ENCODE data around the gene SGSM2. TPM values are rescaled to one million over a fixed set of nuclear protein-coding genes. Genes with fewer than 3 reads are reported as not detected.

Gene SGSM2
- total RNA-seq, 6 experiments from 2014 or later, result 22.4 to 28.2 (median 26.1) TPM

DNA sequence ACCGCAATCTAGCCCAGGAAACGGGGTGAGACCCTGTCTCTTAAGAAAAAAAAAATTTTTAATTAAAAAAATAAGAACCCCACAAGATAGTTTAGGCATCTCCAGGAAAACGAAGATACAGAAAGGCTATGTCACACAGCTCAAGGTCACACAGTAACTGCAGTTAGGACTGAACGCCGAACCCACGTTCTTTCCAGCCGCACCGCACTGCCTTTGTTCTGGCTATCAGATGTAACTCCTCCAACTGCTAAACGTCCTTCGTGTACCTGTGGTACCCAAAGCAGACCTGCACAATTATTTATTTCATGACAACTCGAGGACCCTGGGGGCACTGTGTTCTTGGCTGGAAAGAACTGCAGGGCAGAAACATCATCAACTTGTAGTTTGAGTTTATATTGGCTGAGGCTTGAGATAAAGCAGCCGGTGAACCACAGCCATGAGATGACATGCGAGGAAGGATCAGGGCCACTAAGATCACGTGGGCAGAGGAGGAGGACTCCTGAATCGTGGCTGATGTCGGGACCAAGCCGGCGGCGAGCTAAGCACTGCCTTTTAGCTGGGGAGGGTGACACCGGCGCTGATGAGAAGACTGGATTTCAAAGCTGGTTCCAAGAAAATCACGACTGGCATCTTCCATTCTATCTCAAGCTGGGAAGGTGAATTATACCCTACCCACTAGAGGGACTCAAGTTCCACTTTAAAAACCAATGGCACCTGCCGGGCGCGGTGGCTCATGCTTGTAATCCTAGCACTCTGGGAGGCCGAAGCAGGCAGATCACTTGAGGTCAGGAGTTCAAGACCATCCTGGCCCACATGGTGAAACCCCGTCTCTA is 84.2 kb downstream of the SGSM2 start:
- no peak overlapping the region for H3K4me3 Mint-ChIP-seq
- no peak for DNase-seq
- H3K9me3 Mint-ChIP-seq, result no peaks in the 10 kb centered on the region
- H3K36me3 Mint-ChIP-seq (ENCODE audit: low read depth), result 0 out of 2 replicates have a peak, but pooled peaks cover 7% of the 10 kb centered on the region
- TF ChIP-seq CTCF (IDR thresholded peaks at IDR 0.05), result peak; percentile 44; the same call in 1 of the 2 replicates
- peaks cover 6% of the 10 kb centered on the region for H3K4me1 Mint-ChIP-seq (ENCODE audit: low read depth)
- no peaks in the 10 kb centered on the region; the same call in 1 of the 2 replicates for H3K27me3 Mint-ChIP-seq (ENCODE audit: insufficient read depth)
- H3K27ac Mint-ChIP-seq, result no peak overlapping the region

DNA sequence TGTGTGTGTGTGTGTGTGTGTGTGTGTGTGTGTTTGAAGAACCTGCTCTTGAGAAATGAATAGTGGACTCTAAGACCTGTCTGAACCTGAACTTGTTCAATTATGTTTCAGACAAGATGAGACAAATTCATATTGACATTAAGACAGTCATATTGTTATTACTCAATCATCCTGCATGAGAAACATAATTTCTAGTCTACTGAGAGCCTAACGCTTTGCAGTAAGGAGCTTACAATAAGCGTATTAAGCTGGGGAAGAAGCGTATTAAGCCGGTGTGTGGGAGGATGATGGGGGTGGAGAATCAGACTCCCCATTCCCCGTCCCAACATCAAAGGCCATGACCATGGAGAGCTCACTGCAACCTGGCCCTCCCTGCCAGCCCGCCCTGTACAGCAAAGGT is 86.0 kb downstream of the SGSM2 start:
- Mint-ChIP-seq H3K9me3 (no peaks in the 10 kb centered on the region), H3K27me3 (ENCODE audit: insufficient read depth) (no peaks in the 10 kb centered on the region; the same call in 1 of the 2 replicates), H3K27ac (no peak overlapping the region), H3K36me3 (ENCODE audit: low read depth) (0 out of 2 replicates have a peak, but pooled peaks cover 7% of the 10 kb centered on the region), H3K4me3 (no peak overlapping the region), H3K4me1 (ENCODE audit: low read depth) (peaks cover 5% of the 10 kb centered on the region; the same call in 1 of the 2 replicates)
- TF ChIP-seq CTCF (IDR thresholded peaks at IDR 0.05), result no peak
- no peak for DNase-seq

GRCh38 chr17:2427215-2427614 is 89.9 kb downstream of the SGSM2 start:
- no peak for DNase-seq

GRCh38 chr17:2427910-2428309 is 90.6 kb downstream of the SGSM2 start:
- TF ChIP-seq CTCF (IDR thresholded peaks at IDR 0.05), result no peak

More at GRCh38 chr17:2427215-2427614, 89.9 kb downstream of the SGSM2 start:
- TF ChIP-seq CTCF (IDR thresholded peaks at IDR 0.05), result no peak
- Mint-ChIP-seq H3K4me1 (ENCODE audit: low read depth) (no peaks in the 10 kb centered on the region), H3K9me3 (no peaks in the 10 kb centered on the region), H3K27me3 (ENCODE audit: insufficient read depth) (no peaks in the 10 kb centered on the region; the same call in 1 of the 2 replicates), H3K36me3 (ENCODE audit: low read depth) (no peaks in the 10 kb centered on the region), H3K4me3 (no peak overlapping the region), H3K27ac (no peak overlapping the region)

More at GRCh38 chr17:2427910-2428309, 90.6 kb downstream of the SGSM2 start:
- H3K4me3 Mint-ChIP-seq, result no peak overlapping the region
- no peak for DNase-seq
- H3K36me3 Mint-ChIP-seq (ENCODE audit: low read depth), result peaks cover 5% of the 10 kb centered on the region; the same call in 1 of the 2 replicates
- no peaks in the 10 kb centered on the region; the same call in 1 of the 2 replicates for H3K27me3 Mint-ChIP-seq (ENCODE audit: insufficient read depth)
- no peak overlapping the region for H3K27ac Mint-ChIP-seq
- no peaks in the 10 kb centered on the region for H3K4me1 Mint-ChIP-seq (ENCODE audit: low read depth)
- no peaks in the 10 kb centered on the region for H3K9me3 Mint-ChIP-seq

Other genes with a start within 250 kb of the SGSM2 start
- 10 to 100 TPM; 29.5 to 37.4 (median 31.8) TPM for gene SMG6, start 33.7 kb upstream of the SGSM2 start, total RNA-seq (2021; fragmentation: NEBNext Ultra II Directional; extraction: Animal tissue kit (Norgen Biotek cat#: 25700))
- 10 to 100 TPM; 18.5 to 29.7 (median 21.8) TPM for gene SRR, start 33.6 kb upstream of the SGSM2 start, total RNA-seq (2021; fragmentation: NEBNext Ultra II Directional; extraction: Animal tissue kit (Norgen Biotek cat#: 25700))
- 10 to 100 TPM; 35.9 to 43.2 (median 37.6) TPM for gene TSR1, start 1.0 kb upstream of the SGSM2 start, total RNA-seq (2021; fragmentation: NEBNext Ultra II Directional; extraction: Animal tissue kit (Norgen Biotek cat#: 25700))
- 10 to 100 TPM; 19.4 to 25.4 (median 21.9) TPM for gene MNT, start 63.6 kb downstream of the SGSM2 start, total RNA-seq (2021; fragmentation: NEBNext Ultra II Directional; extraction: Animal tissue kit (Norgen Biotek cat#: 25700))
- 10 to 100 TPM; 21.7 to 25.7 (median 24.1) TPM for gene METTL16, start 174.4 kb downstream of the SGSM2 start, total RNA-seq (2021; fragmentation: NEBNext Ultra II Directional; extraction: Animal tissue kit (Norgen Biotek cat#: 25700))